ENCODE data around the gene BTBD2.

BTBD2 gene

GRCh38 chr19:2032296-2032941, 16.9 kb upstream of the BTBD2 start:
- DNase-seq (ENCODE audit: low spot score in 2 of 2) (no peak), ATAC-seq (replicated peaks; ENCODE audit: extremely low read depth, poor library complexity, severe bottlenecking) (peak; percentile 16)
- H3K9me3 Mint-ChIP-seq, result no peaks in the 10 kb centered on the region
- H3K36me3 Mint-ChIP-seq (ENCODE audit: insufficient read depth), result peaks cover 9% of the 10 kb centered on the region
- H3K4me1 Mint-ChIP-seq, result peaks cover 24% of the 10 kb centered on the region
- H3K4me3 Mint-ChIP-seq, result peak overlapping the region; percentile 68
- no peaks in the 10 kb centered on the region for H3K27me3 Mint-ChIP-seq
- H3K27ac Mint-ChIP-seq (ENCODE audit: low read depth), result peak overlapping the region; percentile 88

- H3K4me3 Mint-ChIP-seq, result no peak overlapping the region
- peaks cover 6% of the 10 kb centered on the region for H3K4me1 Mint-ChIP-seq
- peaks cover 6% of the 10 kb centered on the region for H3K36me3 Mint-ChIP-seq (ENCODE audit: insufficient read depth)
- DNase-seq (ENCODE audit: low spot score in 2 of 2), result no peak
- no peak overlapping the region for H3K27ac Mint-ChIP-seq (ENCODE audit: low read depth)
- ATAC-seq (replicated peaks; ENCODE audit: extremely low read depth, poor library complexity, severe bottlenecking), result no peak
- no peaks in the 10 kb centered on the region for H3K27me3 Mint-ChIP-seq
- H3K9me3 Mint-ChIP-seq, result no peaks in the 10 kb centered on the region
These were observed 11.8 kb upstream of the BTBD2 start for GRCh38 chr19:2027361-2027760.

GRCh38 chr19:2026770-2027169, 11.3 kb upstream of the BTBD2 start:
- ATAC-seq (replicated peaks; ENCODE audit: extremely low read depth, poor library complexity, severe bottlenecking), result no peak
- DNase-seq (ENCODE audit: low spot score in 2 of 2), result no peak
- peaks cover 4% of the 10 kb centered on the region for H3K36me3 Mint-ChIP-seq (ENCODE audit: insufficient read depth)
- no peak overlapping the region for H3K4me3 Mint-ChIP-seq
- H3K9me3 Mint-ChIP-seq, result no peaks in the 10 kb centered on the region
- no peaks in the 10 kb centered on the region for H3K4me1 Mint-ChIP-seq
- no peak overlapping the region for H3K27ac Mint-ChIP-seq (ENCODE audit: low read depth)
- no peaks in the 10 kb centered on the region for H3K27me3 Mint-ChIP-seq

- DNase-seq (ENCODE audit: low spot score in 2 of 2), result no peak
- ATAC-seq (replicated peaks; ENCODE audit: extremely low read depth, poor library complexity, severe bottlenecking), result no peak
- Mint-ChIP-seq H3K36me3 (ENCODE audit: insufficient read depth) (peaks cover 4% of the 10 kb centered on the region), H3K27me3 (no peaks in the 10 kb centered on the region), H3K4me3 (no peak overlapping the region), H3K4me1 (peaks cover 8% of the 10 kb centered on the region), H3K9me3 (no peaks in the 10 kb centered on the region), H3K27ac (ENCODE audit: low read depth) (no peak overlapping the region)
These were observed 6.8 kb upstream of the BTBD2 start for GRCh38 chr19:2022289-2022688.

- ATAC-seq (replicated peaks; ENCODE audit: extremely low read depth, poor library complexity, severe bottlenecking) (no peak), DNase-seq (ENCODE audit: low spot score in 2 of 2) (no peak)
- H3K9me3 Mint-ChIP-seq, result no peaks in the 10 kb centered on the region
- H3K4me1 Mint-ChIP-seq, result peaks cover 8% of the 10 kb centered on the region
- no peak overlapping the region for H3K4me3 Mint-ChIP-seq
- no peak overlapping the region for H3K27ac Mint-ChIP-seq (ENCODE audit: low read depth)
- peaks cover 6% of the 10 kb centered on the region for H3K36me3 Mint-ChIP-seq (ENCODE audit: insufficient read depth)
- no peaks in the 10 kb centered on the region for H3K27me3 Mint-ChIP-seq
These were observed 6.1 kb upstream of the BTBD2 start for GRCh38 chr19:2021453-2022140.

GRCh38 chr19:2018752-2019151, 3.2 kb upstream of the BTBD2 start:
- H3K27me3 Mint-ChIP-seq, result no peaks in the 10 kb centered on the region
- peaks cover 12% of the 10 kb centered on the region for H3K4me1 Mint-ChIP-seq
- no peak for ATAC-seq (replicated peaks; ENCODE audit: extremely low read depth, poor library complexity, severe bottlenecking)
- no peak overlapping the region for H3K27ac Mint-ChIP-seq (ENCODE audit: low read depth)
- H3K4me3 Mint-ChIP-seq, result no peak overlapping the region
- H3K9me3 Mint-ChIP-seq, result no peaks in the 10 kb centered on the region
- no peak for DNase-seq (ENCODE audit: low spot score in 2 of 2)
- H3K36me3 Mint-ChIP-seq (ENCODE audit: insufficient read depth), result peaks cover 7% of the 10 kb centered on the region

GRCh38 chr19:2016041-2016807, 710 bp upstream of the BTBD2 start:
- H3K27ac Mint-ChIP-seq (ENCODE audit: low read depth), result peak overlapping the region; percentile 35
- no peaks in the 10 kb centered on the region for H3K9me3 Mint-ChIP-seq
- H3K27me3 Mint-ChIP-seq, result no peaks in the 10 kb centered on the region

GRCh38 chr19:2014731-2015607, 545 bp downstream of the BTBD2 start:
- Mint-ChIP-seq H3K4me1 (peaks cover 33% of the 10 kb centered on the region), H3K27ac (ENCODE audit: low read depth) (peak overlapping the region; percentile 57), H3K27me3 (no peaks in the 10 kb centered on the region), H3K36me3 (ENCODE audit: insufficient read depth) (peaks cover 9% of the 10 kb centered on the region), H3K9me3 (no peaks in the 10 kb centered on the region), H3K4me3 (peak overlapping the region; percentile 77)
- no peak for DNase-seq (ENCODE audit: low spot score in 2 of 2)
- peak; percentile 34 for ATAC-seq (replicated peaks; ENCODE audit: extremely low read depth, poor library complexity, severe bottlenecking)

More at GRCh38 chr19:2016041-2016807, 710 bp upstream of the BTBD2 start:
- H3K4me3 Mint-ChIP-seq, result peak overlapping the region; percentile 67
- ATAC-seq (replicated peaks; ENCODE audit: extremely low read depth, poor library complexity, severe bottlenecking) (no peak), DNase-seq (ENCODE audit: low spot score in 2 of 2) (no peak)
- peaks cover 30% of the 10 kb centered on the region for H3K4me1 Mint-ChIP-seq
- H3K36me3 Mint-ChIP-seq (ENCODE audit: insufficient read depth), result peaks cover 9% of the 10 kb centered on the region

GRCh38 chr19:2014131-2014571, 1.4 kb downstream of the BTBD2 start:
- H3K36me3 Mint-ChIP-seq (ENCODE audit: insufficient read depth), result peaks cover 6% of the 10 kb centered on the region
- H3K4me3 Mint-ChIP-seq, result peak overlapping the region; percentile 77
- no peak for DNase-seq (ENCODE audit: low spot score in 2 of 2)
- H3K9me3 Mint-ChIP-seq, result no peaks in the 10 kb centered on the region
- H3K27ac Mint-ChIP-seq (ENCODE audit: low read depth), result peak overlapping the region; percentile 57
- no peak for ATAC-seq (replicated peaks; ENCODE audit: extremely low read depth, poor library complexity, severe bottlenecking)
- H3K4me1 Mint-ChIP-seq, result peaks cover 26% of the 10 kb centered on the region
- no peaks in the 10 kb centered on the region for H3K27me3 Mint-ChIP-seq

GRCh38 chr19:2013683-2013961, 1.9 kb downstream of the BTBD2 start:
- DNase-seq (ENCODE audit: low spot score in 2 of 2), result no peak
- H3K4me3 Mint-ChIP-seq, result peak overlapping the region; percentile 77
- H3K4me1 Mint-ChIP-seq, result peaks cover 26% of the 10 kb centered on the region
- ATAC-seq (replicated peaks; ENCODE audit: extremely low read depth, poor library complexity, severe bottlenecking), result no peak
- no peaks in the 10 kb centered on the region for H3K9me3 Mint-ChIP-seq
- H3K27ac Mint-ChIP-seq (ENCODE audit: low read depth), result peak overlapping the region; percentile 72
- H3K27me3 Mint-ChIP-seq, result no peaks in the 10 kb centered on the region
- H3K36me3 Mint-ChIP-seq (ENCODE audit: insufficient read depth), result peaks cover 6% of the 10 kb centered on the region

- Mint-ChIP-seq H3K4me3 (peak overlapping the region; percentile 77), H3K27ac (ENCODE audit: low read depth) (peak overlapping the region; percentile 72)
These were observed 2.4 kb downstream of the BTBD2 start for GRCh38 chr19:2012941-2013682.

GRCh38 chr19:2011169-2011568, 4.3 kb downstream of the BTBD2 start:
- ATAC-seq (replicated peaks; ENCODE audit: extremely low read depth, poor library complexity, severe bottlenecking), result no peak
- H3K4me1 Mint-ChIP-seq, result peaks cover 26% of the 10 kb centered on the region
- H3K9me3 Mint-ChIP-seq, result no peaks in the 10 kb centered on the region
- no peak overlapping the region for H3K4me3 Mint-ChIP-seq
- no peaks in the 10 kb centered on the region for H3K27me3 Mint-ChIP-seq
- DNase-seq (ENCODE audit: low spot score in 2 of 2), result no peak
- no peak overlapping the region for H3K27ac Mint-ChIP-seq (ENCODE audit: low read depth)
- peaks cover 4% of the 10 kb centered on the region for H3K36me3 Mint-ChIP-seq (ENCODE audit: insufficient read depth)

More at GRCh38 chr19:2012941-2013682, 2.4 kb downstream of the BTBD2 start:
- Mint-ChIP-seq H3K9me3 (no peaks in the 10 kb centered on the region), H3K4me1 (peaks cover 26% of the 10 kb centered on the region), H3K27me3 (no peaks in the 10 kb centered on the region), H3K36me3 (ENCODE audit: insufficient read depth) (peaks cover 6% of the 10 kb centered on the region)
- ATAC-seq (replicated peaks; ENCODE audit: extremely low read depth, poor library complexity, severe bottlenecking) (no peak), DNase-seq (ENCODE audit: low spot score in 2 of 2) (no peak)
